Neural cell (in vitro differentiated cells): ENCODE data around the gene SLC6A9. TPM values are rescaled to one million over a fixed set of nuclear protein-coding genes. Genes with fewer than 3 reads are reported as not detected.

Experiments
- H2AFZ ChIP-seq: fragments of 200-600, 300-800 bp; sonication (generic), shearing (Covaris generic); 2 replicates; pipeline ENCODE4 v1.6.0; 2014; ENCODE audit warnings: low read depth, mild to moderate bottlenecking, antibody characterized with exemption, low read length, moderate library complexity
- H3F3A ChIP-seq: fragments of 200-600 bp; shearing (Covaris generic); 2 replicates; pipeline ENCODE4 v1.6.1; 2016; ENCODE audit warnings: mild to moderate bottlenecking, moderate library complexity, mixed read lengths, antibody characterized with exemption, low read length; ENCODE audit not compliant: insufficient read depth, poor library complexity, severe bottlenecking
- H3K27ac ChIP-seq: fragments of 200-600, 300-800 bp; sonication (generic), shearing (Covaris generic); 2 replicates; pipeline ENCODE4 v1.5.1; 2014; ENCODE audit warnings: mild to moderate bottlenecking, low read length, moderate library complexity
- H3K27me3 ChIP-seq: fragments of 300-800, 200-600 bp; sonication (generic), shearing (Covaris generic); 2 replicates; pipeline ENCODE4 v1.6.0; 2014; ENCODE audit warnings: mild to moderate bottlenecking, low read depth, low read length, moderate library complexity; ENCODE audit not compliant: insufficient read depth
- H3K36me3 ChIP-seq: fragments of 300-800, 200-600 bp; sonication (generic), shearing (Covaris generic); 2 replicates; pipeline ENCODE4 v1.5.1; 2014; ENCODE audit warnings: mild to moderate bottlenecking, antibody characterized with exemption, low read length, moderate library complexity; ENCODE audit not compliant: insufficient read depth
- H3K4me2 ChIP-seq: fragments of 300-800, 200-600 bp; sonication (generic), shearing (Covaris generic); 2 replicates; pipeline ENCODE4 v1.6.0; 2014; ENCODE audit warnings: mild to moderate bottlenecking, low read length
- H3K4me3 ChIP-seq: fragments of 300-800, 200-600 bp; sonication (generic), shearing (Covaris generic); 2 replicates; pipeline ENCODE4 v1.5.1; 2014; ENCODE audit warnings: mild to moderate bottlenecking, low read length, moderate library complexity
- H3K79me2 ChIP-seq: fragments of 200-600 bp; shearing (Covaris generic); replicated peaks from 2 replicates; pipeline ENCODE4 v1.6.0; 2014; ENCODE audit warnings: mild to moderate bottlenecking, low read length, moderate library complexity; ENCODE audit not compliant: insufficient read depth
- H3K9ac ChIP-seq: fragments of 300-800, 200-600 bp; sonication (generic), shearing (Covaris generic); 2 replicates; pipeline ENCODE4 v1.6.1; 2016; ENCODE audit warnings: mild to moderate bottlenecking, low read length, mixed read lengths
- H3K9me2 ChIP-seq: fragments of 200-600 bp; shearing (Covaris generic); 2 replicates; pipeline ENCODE4 v1.6.1; 2016; ENCODE audit warnings: mild to moderate bottlenecking, low read length, mixed read lengths; ENCODE audit not compliant: insufficient read depth
- H3K9me3 ChIP-seq: fragments of 200-600, 300-800 bp; sonication (generic), shearing (Covaris generic); 2 replicates; pipeline ENCODE4 v1.6.1; 2016; ENCODE audit warnings: mild to moderate bottlenecking, mixed run types, low read length, moderate library complexity, mixed read lengths
- H4K20me1 ChIP-seq: fragments of 200-600 bp; shearing (Covaris generic); 2 replicates; pipeline ENCODE4 v1.6.1; 2016; ENCODE audit warnings: mild to moderate bottlenecking, mixed run types; ENCODE audit not compliant: insufficient read depth
- EP300 ChIP-seq: fragments of 450-650 bp; conservative IDR thresholded peaks from 2 replicates; pipeline ENCODE4 v1.6.1; 2014; ENCODE audit warnings: antibody characterized with exemption, mild to moderate bottlenecking, moderate library complexity; ENCODE audit not compliant: poor library complexity, severe bottlenecking
- EZH2 ChIP-seq: fragments of 200-600, 300-800 bp; shearing (Covaris generic), sonication (generic); IDR thresholded peaks from 2 replicates; pipeline ENCODE4 v1.6.1; 2014; ENCODE audit warnings: antibody characterized with exemption, low read length, borderline replicate concordance, mild to moderate bottlenecking; ENCODE audit not compliant: insufficient read depth, poor library complexity, severe bottlenecking
- MXI1 ChIP-seq: fragments of 450-650 bp; conservative IDR thresholded peaks from 2 replicates; pipeline ENCODE4 v1.6.1; 2014; ENCODE audit warnings: antibody characterized with exemption, mild to moderate bottlenecking; ENCODE audit not compliant: poor library complexity, severe bottlenecking
- POLR2AphosphoS5 ChIP-seq: IDR thresholded peaks from 2 replicates; pipeline ENCODE4 v1.6.1; 2012
- RAD21 ChIP-seq: fragments of 450-650 bp; conservative IDR thresholded peaks from 2 replicates; pipeline ENCODE4 v1.6.1; 2014; ENCODE audit warnings: antibody characterized with exemption, mild to moderate bottlenecking, moderate library complexity
- SMC3 ChIP-seq: fragments of 450-650 bp; conservative IDR thresholded peaks from 2 replicates; pipeline ENCODE4 v1.6.1; 2014; ENCODE audit warnings: antibody characterized with exemption, mild to moderate bottlenecking, moderate library complexity; ENCODE audit not compliant: poor library complexity
- TAF1 ChIP-seq: IDR thresholded peaks from 2 replicates; pipeline ENCODE4 v1.6.1; 2012; ENCODE audit warnings: low read depth
- polyA plus RNA-seq: library from polyadenylated mRNA; depleted of rRNA; stranded (reverse); fragments of >200 nt; gene quantifications from 2 replicates; pipeline ENCODE4 v1.2.3, GENCODE V29; 2014
- TF ChIP-seq, protein P1 (sequence below): IDR thresholded peaks from 2 replicates; pipeline ENCODE4 v1.6.1; 2012; ENCODE audit warnings: borderline replicate concordance
- TF ChIP-seq, protein P2 (sequence below): fragments of 450-650 bp; IDR thresholded peaks from 2 replicates; pipeline ENCODE4 v1.5.1; 2014; ENCODE audit warnings: antibody characterized with exemption, mild to moderate bottlenecking, moderate library complexity; ENCODE audit not compliant: poor library complexity, severe bottlenecking

SLC6A9 gene
- polyA plus RNA-seq, 1 donor from 2014 or later: 1.3 TPM

- peaks cover 40% of the 10 kb centered on the region for H3K79me2 ChIP-seq
- H3K27ac ChIP-seq: no peak overlapping the region
- no peaks in the 10 kb centered on the region for H3F3A ChIP-seq
- no peaks in the 10 kb centered on the region for H3K36me3 ChIP-seq
- H3K4me3 ChIP-seq: peak overlapping the region; percentile 91
- no peak for TF ChIP-seq SMC3
- TF ChIP-seq, protein P1, sequence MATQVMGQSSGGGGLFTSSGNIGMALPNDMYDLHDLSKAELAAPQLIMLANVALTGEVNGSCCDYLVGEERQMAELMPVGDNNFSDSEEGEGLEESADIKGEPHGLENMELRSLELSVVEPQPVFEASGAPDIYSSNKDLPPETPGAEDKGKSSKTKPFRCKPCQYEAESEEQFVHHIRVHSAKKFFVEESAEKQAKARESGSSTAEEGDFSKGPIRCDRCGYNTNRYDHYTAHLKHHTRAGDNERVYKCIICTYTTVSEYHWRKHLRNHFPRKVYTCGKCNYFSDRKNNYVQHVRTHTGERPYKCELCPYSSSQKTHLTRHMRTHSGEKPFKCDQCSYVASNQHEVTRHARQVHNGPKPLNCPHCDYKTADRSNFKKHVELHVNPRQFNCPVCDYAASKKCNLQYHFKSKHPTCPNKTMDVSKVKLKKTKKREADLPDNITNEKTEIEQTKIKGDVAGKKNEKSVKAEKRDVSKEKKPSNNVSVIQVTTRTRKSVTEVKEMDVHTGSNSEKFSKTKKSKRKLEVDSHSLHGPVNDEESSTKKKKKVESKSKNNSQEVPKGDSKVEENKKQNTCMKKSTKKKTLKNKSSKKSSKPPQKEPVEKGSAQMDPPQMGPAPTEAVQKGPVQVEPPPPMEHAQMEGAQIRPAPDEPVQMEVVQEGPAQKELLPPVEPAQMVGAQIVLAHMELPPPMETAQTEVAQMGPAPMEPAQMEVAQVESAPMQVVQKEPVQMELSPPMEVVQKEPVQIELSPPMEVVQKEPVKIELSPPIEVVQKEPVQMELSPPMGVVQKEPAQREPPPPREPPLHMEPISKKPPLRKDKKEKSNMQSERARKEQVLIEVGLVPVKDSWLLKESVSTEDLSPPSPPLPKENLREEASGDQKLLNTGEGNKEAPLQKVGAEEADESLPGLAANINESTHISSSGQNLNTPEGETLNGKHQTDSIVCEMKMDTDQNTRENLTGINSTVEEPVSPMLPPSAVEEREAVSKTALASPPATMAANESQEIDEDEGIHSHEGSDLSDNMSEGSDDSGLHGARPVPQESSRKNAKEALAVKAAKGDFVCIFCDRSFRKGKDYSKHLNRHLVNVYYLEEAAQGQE: no peak
- TF ChIP-seq TAF1: no peak
- TF ChIP-seq POLR2AphosphoS5: no peak
- no peak for TF ChIP-seq EP300
- TF ChIP-seq EZH2: no peak
- TF ChIP-seq RAD21: no peak
- TF ChIP-seq MXI1: no peak
- TF ChIP-seq, protein P2, sequence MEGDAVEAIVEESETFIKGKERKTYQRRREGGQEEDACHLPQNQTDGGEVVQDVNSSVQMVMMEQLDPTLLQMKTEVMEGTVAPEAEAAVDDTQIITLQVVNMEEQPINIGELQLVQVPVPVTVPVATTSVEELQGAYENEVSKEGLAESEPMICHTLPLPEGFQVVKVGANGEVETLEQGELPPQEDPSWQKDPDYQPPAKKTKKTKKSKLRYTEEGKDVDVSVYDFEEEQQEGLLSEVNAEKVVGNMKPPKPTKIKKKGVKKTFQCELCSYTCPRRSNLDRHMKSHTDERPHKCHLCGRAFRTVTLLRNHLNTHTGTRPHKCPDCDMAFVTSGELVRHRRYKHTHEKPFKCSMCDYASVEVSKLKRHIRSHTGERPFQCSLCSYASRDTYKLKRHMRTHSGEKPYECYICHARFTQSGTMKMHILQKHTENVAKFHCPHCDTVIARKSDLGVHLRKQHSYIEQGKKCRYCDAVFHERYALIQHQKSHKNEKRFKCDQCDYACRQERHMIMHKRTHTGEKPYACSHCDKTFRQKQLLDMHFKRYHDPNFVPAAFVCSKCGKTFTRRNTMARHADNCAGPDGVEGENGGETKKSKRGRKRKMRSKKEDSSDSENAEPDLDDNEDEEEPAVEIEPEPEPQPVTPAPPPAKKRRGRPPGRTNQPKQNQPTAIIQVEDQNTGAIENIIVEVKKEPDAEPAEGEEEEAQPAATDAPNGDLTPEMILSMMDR: no peak
- no peak overlapping the region for H2AFZ ChIP-seq
- peaks cover 3% of the 10 kb centered on the region for H4K20me1 ChIP-seq
- no peaks in the 10 kb centered on the region for H3K27me3 ChIP-seq
- H3K4me2 ChIP-seq: no peak overlapping the region
- H3K9me2 ChIP-seq: no peaks in the 10 kb centered on the region
- H3K9ac ChIP-seq: peak overlapping the region; percentile 77
- no peaks in the 10 kb centered on the region for H3K9me3 ChIP-seq
Measured at GRCh38 chr1:43979261-43979527, 52.1 kb downstream of the SLC6A9 start.

DNA sequence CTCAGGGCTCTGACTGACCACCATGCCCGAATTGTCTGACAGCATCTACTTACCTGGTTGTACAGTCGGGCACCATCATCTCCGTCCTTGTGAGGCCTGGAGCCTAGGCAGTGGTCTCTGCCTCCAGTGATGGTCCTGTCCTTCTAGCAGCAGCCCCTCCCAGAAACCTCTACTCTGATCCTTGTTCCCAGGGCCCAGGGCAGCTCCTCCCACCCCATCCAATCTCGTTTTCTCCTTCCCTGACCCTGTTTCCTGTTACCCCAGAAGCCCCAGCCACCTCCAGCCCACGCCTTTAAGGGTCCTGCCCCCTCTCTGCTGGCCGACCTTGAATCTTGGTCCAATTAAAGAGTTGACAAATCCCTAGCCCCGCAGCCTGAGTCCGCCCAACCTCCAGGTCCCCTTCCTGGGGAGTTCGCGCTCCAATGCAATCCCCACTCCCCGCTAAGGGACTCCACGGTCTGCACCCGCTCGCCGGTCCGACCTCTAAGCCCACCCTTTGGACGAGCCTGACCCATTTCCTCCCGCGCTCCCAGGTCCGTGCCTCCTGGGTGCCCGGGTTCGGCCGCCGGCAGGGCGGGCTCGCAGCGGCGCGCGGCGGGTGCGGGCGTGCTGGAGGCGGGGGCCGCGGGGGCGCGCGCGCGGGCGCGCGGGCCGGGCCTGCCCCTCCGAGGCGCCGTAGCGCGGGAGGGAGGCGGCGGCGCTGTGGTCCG lies 52.6 kb downstream of the SLC6A9 start, which contains the start of gene B4GALT2:
B4GALT2 (plus strand) TSS at position 660 of the 710 bp plus-strand sequence. CDS start 1,951 bp downstream, outside the sequence.
- Histone ChIP-seq H3K27me3 (no peaks in the 10 kb centered on the region), H3K79me2 (peaks cover 40% of the 10 kb centered on the region), H3K9ac (peak within 1 kb of the TSS; percentile 77), H4K20me1 (peaks cover 3% of the 10 kb centered on the region), H3K27ac (peak within 1 kb of the TSS; percentile 42), H3K9me3 (no peaks in the 10 kb centered on the region), H3K4me3 (peak within 1 kb of the TSS; percentile 91), H3F3A (no peaks in the 10 kb centered on the region), H3K9me2 (no peaks in the 10 kb centered on the region), H2AFZ (peak within 1 kb of the TSS; percentile 21), H3K4me2 (peak within 1 kb of the TSS; percentile 96), H3K36me3 (no peaks in the 10 kb centered on the region)
- TF ChIP-seq POLR2AphosphoS5 (peak; percentile 48), EP300 (no peak)
- TF ChIP-seq, protein P1: no peak
- TF ChIP-seq, protein P2: no peak
